ENCODE data around the gene CTBP1. TPM values are rescaled to one million over a fixed set of nuclear protein-coding genes. Genes with fewer than 3 reads are reported as not detected.
A peak's percentile ranks its signal among the peaks of the same experiment; 100 is the strongest.

CTBP1 gene
- total RNA-seq, 1 donor from 2014 or later: 171 TPM

- Histone ChIP-seq H2AFZ (replicated peaks) (no peak overlapping the region), H3K36me3 (peaks cover 5% of the 10 kb centered on the region), H3K79me2 (ENCODE audit: low read depth) (no peaks in the 10 kb centered on the region), H3K9ac (no peak overlapping the region), H3F3A (ENCODE audit: low read depth) (no peaks in the 10 kb centered on the region), H4K20me1 (ENCODE audit: low read depth) (no peaks in the 10 kb centered on the region), H3K4me3 (no peak overlapping the region), H3K9me3 (ENCODE audit: low read depth) (peaks cover 18% of the 10 kb centered on the region), H3K4me1 (no peaks in the 10 kb centered on the region), H3K4me2 (no peak overlapping the region), H3K27ac (no peak overlapping the region), H3K27me3 (no peaks in the 10 kb centered on the region)
- H3K9me3 Mint-ChIP-seq: peaks cover 70% of the 10 kb centered on the region
- H3K27me3 Mint-ChIP-seq (ENCODE audit: insufficient read depth, low read depth): peaks cover 2% of the 10 kb centered on the region
- H3K4me1 Mint-ChIP-seq: peaks cover 5% of the 10 kb centered on the region
- H3K36me3 Mint-ChIP-seq: peaks cover 39% of the 10 kb centered on the region
- TF ChIP-seq CTCF (IDR thresholded peaks at IDR 0.05) (no peak), EZH2 (IDR thresholded peaks at IDR 0.05) (no peak), EZH2phosphoT487 (IDR thresholded peaks at IDR 0.05) (no peak)
- no peak for DNase-seq (ENCODE audit: low spot score)
- H3K4me3 Mint-ChIP-seq: no peak overlapping the region
- no peak overlapping the region for H3K27ac Mint-ChIP-seq
These were observed 4.9 kb upstream of the CTBP1 start for GRCh38 chr4:1253831-1254230.

- Histone ChIP-seq H3K79me2 (ENCODE audit: low read depth) (peaks cover 4% of the 10 kb centered on the region), H3K36me3 (peaks cover 5% of the 10 kb centered on the region)
These were observed 4.1 kb upstream of the CTBP1 start for GRCh38 chr4:1252928-1253492.

GRCh38 chr4:1251773-1252066, 2.8 kb upstream of the CTBP1 start:
- Histone ChIP-seq H3K36me3 (peaks cover 5% of the 10 kb centered on the region), H3K27me3 (no peaks in the 10 kb centered on the region), H2AFZ (replicated peaks) (no peak overlapping the region), H3K27ac (no peak overlapping the region), H3K79me2 (ENCODE audit: low read depth) (peaks cover 17% of the 10 kb centered on the region), H3K4me1 (peaks cover 7% of the 10 kb centered on the region), H3K4me3 (no peak overlapping the region), H3K9ac (no peak overlapping the region), H3F3A (ENCODE audit: low read depth) (no peaks in the 10 kb centered on the region), H3K4me2 (no peak overlapping the region), H3K9me3 (ENCODE audit: low read depth) (peaks cover 18% of the 10 kb centered on the region), H4K20me1 (ENCODE audit: low read depth) (peaks cover 12% of the 10 kb centered on the region)
- H3K36me3 Mint-ChIP-seq: peaks cover 35% of the 10 kb centered on the region
- H3K4me1 Mint-ChIP-seq: peaks cover 9% of the 10 kb centered on the region
- TF ChIP-seq CTCF (IDR thresholded peaks at IDR 0.05) (no peak), EZH2 (IDR thresholded peaks at IDR 0.05) (no peak), EZH2phosphoT487 (IDR thresholded peaks at IDR 0.05) (no peak)
- peaks cover 6% of the 10 kb centered on the region for H3K27me3 Mint-ChIP-seq (ENCODE audit: insufficient read depth, low read depth)
- peak overlapping the region; percentile 69 for H3K4me3 Mint-ChIP-seq
- DNase-seq (ENCODE audit: low spot score): no peak
- H3K9me3 Mint-ChIP-seq: peaks cover 56% of the 10 kb centered on the region
- no peak overlapping the region for H3K27ac Mint-ChIP-seq

More at GRCh38 chr4:1252928-1253492, 4.1 kb upstream of the CTBP1 start:
- peaks cover 18% of the 10 kb centered on the region for H3K9me3 ChIP-seq (ENCODE audit: low read depth)
- H3K4me3 ChIP-seq: no peak overlapping the region
- H3K4me2 ChIP-seq: no peak overlapping the region
- no peaks in the 10 kb centered on the region for H4K20me1 ChIP-seq (ENCODE audit: low read depth)
- DNase-seq (ENCODE audit: low spot score): no peak
- H3K36me3 Mint-ChIP-seq: peaks cover 35% of the 10 kb centered on the region
- H3K27ac ChIP-seq: no peak overlapping the region
- no peaks in the 10 kb centered on the region for H3F3A ChIP-seq (ENCODE audit: low read depth)
- no peaks in the 10 kb centered on the region for H3K4me1 ChIP-seq
- peaks cover 64% of the 10 kb centered on the region for H3K9me3 Mint-ChIP-seq
- H3K27me3 ChIP-seq: no peaks in the 10 kb centered on the region
- H2AFZ ChIP-seq (replicated peaks): no peak overlapping the region
- no peak overlapping the region for H3K9ac ChIP-seq
- TF ChIP-seq EZH2 (IDR thresholded peaks at IDR 0.05) (no peak), EZH2phosphoT487 (IDR thresholded peaks at IDR 0.05) (no peak), CTCF (IDR thresholded peaks at IDR 0.05) (no peak)
- peaks cover 5% of the 10 kb centered on the region for H3K4me1 Mint-ChIP-seq
- H3K27ac Mint-ChIP-seq: no peak overlapping the region
- H3K27me3 Mint-ChIP-seq (ENCODE audit: insufficient read depth, low read depth): peaks cover 2% of the 10 kb centered on the region
- no peak overlapping the region for H3K4me3 Mint-ChIP-seq
